Tibial artery (tissue), 4 donors: Measurements from ENCODE around the gene OSBPL6.

Experiments
- DNase-seq, 2 donors: peaks; one replicate each; pipeline ENCODE4 v3.0.0-alpha.2; 2019
- H3K27ac ChIP-seq, 2 donors: fragments of 200-600 bp; sonication (generic) in 1 of 2; 1 replicate in 1 of 2; 2 replicates in 1 of 2; pipeline ENCODE4 v1.5.1; 2018 to 2019; ENCODE audit warnings: mild to moderate bottlenecking in 1 of 2
- H3K27me3 ChIP-seq, 2 donors: fragments of 200-600 bp; sonication (generic) in 1 of 2; one replicate each; pipeline versions ENCODE4 v1.5.1 to v1.6.0; 2016 to 2019
- H3K36me3 ChIP-seq, 3 donors: fragments of 200-600 bp; sonication (generic) in 2 of 3; one replicate each; pipeline ENCODE4 v1.5.1; 2016 to 2019; ENCODE audit warnings: mild to moderate bottlenecking in 2 of 3
- H3K4me1 ChIP-seq, 4 donors: fragments of 200-600 bp; sonication (generic) in 2 of 4; 1 replicate in 3 of 4; 2 replicates in 1 of 4; pipeline ENCODE4 v1.5.1; 2016 to 2019
- H3K4me3 ChIP-seq, 2 donors: fragments of 200-600 bp; sonication (generic) in 1 of 2; 1 replicate in 1 of 2; 2 replicates in 1 of 2; pipeline ENCODE4 v1.5.1; 2018 to 2019; ENCODE audit warnings: mild to moderate bottlenecking in 2 of 2
- H3K9me3 ChIP-seq, 3 donors: fragments of 200-600 bp; sonication (generic) in 1 of 3; one replicate each; pipeline ENCODE4 v1.5.1; 2016 to 2019
- intact Hi-C: fragments of 100-400 bp; cut with DNase I; formaldehyde crosslinking; loops from one replicate; pipeline ENCODE4 v1.15.0; 2023; ENCODE audit warnings: low total_unique reads
- TF ChIP-seq, protein P1 (sequence below), 2 experiments: fragments of 200-600 bp in 1 of 2; fragments of 450-650 bp in 1 of 2; IDR thresholded peaks; one replicate each; pipeline ENCODE4 v1.5.1; 2017 to 2019; ENCODE audit warnings: antibody characterized with exemption in 2 of 2, mild to moderate bottlenecking in 1 of 2, moderate library complexity in 1 of 2

Gene OSBPL6

DNA sequence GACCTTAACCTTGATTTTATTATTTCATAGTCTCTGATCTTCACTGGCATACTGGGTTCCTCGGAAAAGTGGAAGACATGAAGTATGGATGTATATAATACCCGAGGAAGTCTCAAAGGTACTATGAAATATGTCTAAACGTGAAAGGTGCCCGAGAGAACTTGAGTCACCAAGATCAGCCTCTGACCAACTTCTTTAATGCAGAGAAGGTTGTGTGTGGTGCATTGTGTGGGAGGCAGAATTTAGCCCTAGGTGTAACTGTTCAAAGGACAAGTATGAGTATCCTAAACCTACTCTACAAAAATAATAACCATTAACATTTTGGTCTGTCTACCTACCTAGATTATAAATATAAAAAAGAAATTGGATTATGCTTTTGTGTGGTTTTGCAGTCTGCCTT is 36.1 kb downstream of the OSBPL6 start:
- no peak overlapping the region for H3K27ac ChIP-seq
- no peak overlapping the region for H3K4me3 ChIP-seq
- no peaks in the 10 kb centered on the region for H3K27me3 ChIP-seq
- no peak for DNase-seq
- TF ChIP-seq, protein P1, sequence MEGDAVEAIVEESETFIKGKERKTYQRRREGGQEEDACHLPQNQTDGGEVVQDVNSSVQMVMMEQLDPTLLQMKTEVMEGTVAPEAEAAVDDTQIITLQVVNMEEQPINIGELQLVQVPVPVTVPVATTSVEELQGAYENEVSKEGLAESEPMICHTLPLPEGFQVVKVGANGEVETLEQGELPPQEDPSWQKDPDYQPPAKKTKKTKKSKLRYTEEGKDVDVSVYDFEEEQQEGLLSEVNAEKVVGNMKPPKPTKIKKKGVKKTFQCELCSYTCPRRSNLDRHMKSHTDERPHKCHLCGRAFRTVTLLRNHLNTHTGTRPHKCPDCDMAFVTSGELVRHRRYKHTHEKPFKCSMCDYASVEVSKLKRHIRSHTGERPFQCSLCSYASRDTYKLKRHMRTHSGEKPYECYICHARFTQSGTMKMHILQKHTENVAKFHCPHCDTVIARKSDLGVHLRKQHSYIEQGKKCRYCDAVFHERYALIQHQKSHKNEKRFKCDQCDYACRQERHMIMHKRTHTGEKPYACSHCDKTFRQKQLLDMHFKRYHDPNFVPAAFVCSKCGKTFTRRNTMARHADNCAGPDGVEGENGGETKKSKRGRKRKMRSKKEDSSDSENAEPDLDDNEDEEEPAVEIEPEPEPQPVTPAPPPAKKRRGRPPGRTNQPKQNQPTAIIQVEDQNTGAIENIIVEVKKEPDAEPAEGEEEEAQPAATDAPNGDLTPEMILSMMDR (IDR thresholded peaks at IDR 0.05) = no peak
- H3K36me3 ChIP-seq = no peaks in the 10 kb centered on the region
- H3K4me1 ChIP-seq = no peaks in the 10 kb centered on the region
- intact Hi-C loops = no loop called here
- no peaks in the 10 kb centered on the region for H3K9me3 ChIP-seq

DNA sequence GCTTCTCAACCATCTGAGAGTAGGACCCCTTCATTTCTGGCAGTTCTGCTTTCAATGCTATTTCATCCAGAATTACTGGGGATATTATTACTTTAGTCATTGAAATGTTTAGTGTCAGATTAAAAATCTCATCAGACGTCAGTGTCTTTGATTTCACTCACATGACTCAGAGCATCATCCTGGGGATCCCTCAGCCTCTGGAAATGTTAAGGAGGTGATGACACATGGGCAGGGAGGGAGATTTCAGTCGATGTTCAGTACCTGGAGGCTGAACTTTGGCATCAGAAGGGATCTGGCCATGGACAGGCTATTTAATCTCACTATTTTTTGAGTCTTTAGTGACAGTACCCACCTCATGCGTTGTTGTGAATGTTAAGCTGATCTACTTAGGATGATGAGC is 39.1 kb downstream of the OSBPL6 start:
- TF ChIP-seq, protein P1 (IDR thresholded peaks at IDR 0.05) = no peak
- H3K4me3 ChIP-seq = no peak overlapping the region
- H3K27ac ChIP-seq = no peak overlapping the region
- no peaks in the 10 kb centered on the region for H3K9me3 ChIP-seq
- no peak for DNase-seq
- no peaks in the 10 kb centered on the region for H3K4me1 ChIP-seq
- H3K27me3 ChIP-seq = no peaks in the 10 kb centered on the region
- intact Hi-C loops = no loop called here
- no peaks in the 10 kb centered on the region for H3K36me3 ChIP-seq

DNA sequence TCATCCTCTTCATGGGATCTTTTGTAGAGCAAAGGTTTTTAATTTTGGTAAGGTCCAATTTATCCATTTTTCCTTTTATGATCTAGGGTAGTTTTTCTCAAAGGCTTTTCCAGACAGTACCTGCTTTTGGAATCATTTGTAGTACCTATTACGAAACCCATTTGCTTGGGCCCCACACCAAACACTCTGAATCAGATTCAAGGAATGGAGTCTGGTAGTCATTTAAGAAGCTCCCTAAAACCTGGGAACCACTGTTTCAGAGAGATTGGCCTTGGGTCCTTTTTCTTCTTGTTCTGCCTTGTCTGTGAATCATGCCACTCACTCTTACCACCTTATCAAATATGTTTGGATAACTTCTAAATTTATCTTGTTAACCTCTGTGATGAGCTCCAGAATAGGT is 40.3 kb downstream of the OSBPL6 start:
- Histone ChIP-seq H3K27ac (no peak overlapping the region), H3K9me3 (no peaks in the 10 kb centered on the region), H3K4me3 (no peak overlapping the region), H3K27me3 (no peaks in the 10 kb centered on the region), H3K36me3 (no peaks in the 10 kb centered on the region), H3K4me1 (no peaks in the 10 kb centered on the region)
- TF ChIP-seq, protein P1 (IDR thresholded peaks at IDR 0.05) = no peak
- DNase-seq = no peak
- intact Hi-C loops = no loop called here

DNA sequence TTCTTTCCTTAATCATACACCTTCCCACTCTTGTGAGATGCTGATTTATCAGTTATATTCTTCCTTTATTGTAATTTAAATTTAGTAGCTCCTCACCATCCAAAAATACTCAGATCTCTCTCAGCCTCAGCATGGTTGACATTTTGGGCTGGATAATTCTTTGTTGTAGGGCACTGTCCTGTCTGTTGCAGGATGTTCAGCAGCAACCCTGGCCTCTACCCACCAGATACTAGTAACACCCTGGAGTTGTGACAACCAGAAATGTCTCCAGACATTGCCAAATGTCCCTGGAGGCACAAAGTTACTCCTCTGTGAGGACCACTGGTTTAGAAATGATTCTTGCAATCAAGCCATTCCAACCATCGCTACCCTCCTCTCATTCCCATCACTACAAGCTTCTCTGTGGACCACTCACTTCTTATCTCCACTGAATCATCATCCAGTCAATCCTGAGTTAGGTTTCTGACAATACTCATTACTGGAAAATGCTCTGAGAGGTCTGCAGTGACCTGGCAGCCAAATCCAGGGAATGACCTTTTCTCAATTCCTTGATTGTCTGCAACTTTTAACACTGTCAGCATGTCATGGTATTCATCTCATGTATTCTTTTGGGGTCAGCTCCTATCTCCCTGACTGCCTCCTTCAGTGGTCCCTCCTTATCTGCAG is 43.3 kb downstream of the OSBPL6 start:
- Histone ChIP-seq H3K9me3 (no peaks in the 10 kb centered on the region), H3K4me3 (no peak overlapping the region), H3K27me3 (no peaks in the 10 kb centered on the region), H3K36me3 (no peaks in the 10 kb centered on the region), H3K27ac (no peak overlapping the region), H3K4me1 (peaks cover 0 to 10% (median 0%) of the 10 kb centered on the region in 4 donors)
- TF ChIP-seq, protein P1 (IDR thresholded peaks at IDR 0.05) = no peak
- DNase-seq = no peak
- intact Hi-C loops = no loop called here

DNA sequence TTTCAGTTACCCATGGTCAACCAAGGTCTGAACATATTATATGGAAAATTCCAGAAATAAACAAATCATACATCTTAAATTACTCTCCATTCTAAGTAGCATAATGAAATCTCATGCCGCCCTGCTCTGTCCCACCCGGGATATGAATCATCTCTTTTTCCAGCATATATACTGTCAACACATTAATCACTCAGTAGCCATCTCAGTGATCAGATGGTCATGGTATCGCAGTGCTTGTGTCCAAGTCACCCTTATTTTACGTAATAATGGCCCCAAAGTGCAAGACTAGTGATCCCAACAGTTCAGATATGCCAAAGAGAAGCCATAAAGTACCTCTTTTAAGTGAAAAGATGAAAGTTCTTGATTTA is 43.8 kb downstream of the OSBPL6 start:
- Histone ChIP-seq H3K4me1 (peaks cover 0 to 14% (median 0%) of the 10 kb centered on the region in 4 donors), H3K27ac (no peak overlapping the region), H3K27me3 (no peaks in the 10 kb centered on the region), H3K36me3 (no peaks in the 10 kb centered on the region), H3K4me3 (no peak overlapping the region), H3K9me3 (no peaks in the 10 kb centered on the region)
- TF ChIP-seq, protein P1 (IDR thresholded peaks at IDR 0.05) = no peak
- no peak for DNase-seq
- intact Hi-C loops = no loop called here

DNA sequence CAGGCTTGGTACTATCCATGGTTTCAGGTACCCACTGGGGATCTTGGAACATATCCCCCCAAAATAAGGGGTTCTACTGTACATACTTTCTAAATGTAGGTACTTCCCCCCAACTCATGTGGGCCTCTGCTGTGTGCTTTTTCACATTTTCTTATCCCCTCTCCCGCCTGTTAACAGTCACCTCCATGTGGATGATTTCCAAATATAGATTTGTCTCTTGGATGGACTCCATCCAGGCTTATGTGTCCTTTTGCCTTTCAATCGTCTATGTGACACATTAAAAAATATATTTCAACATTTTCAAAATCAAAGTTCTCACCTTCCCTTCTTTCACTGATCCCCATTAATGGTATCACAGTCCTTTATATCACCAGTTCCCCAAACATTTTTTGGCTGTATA is 44.4 kb downstream of the OSBPL6 start:
- Histone ChIP-seq H3K27me3 (no peaks in the 10 kb centered on the region), H3K27ac (no peak overlapping the region), H3K4me3 (no peak overlapping the region), H3K9me3 (no peaks in the 10 kb centered on the region), H3K36me3 (no peaks in the 10 kb centered on the region), H3K4me1 (peaks cover 0 to 14% (median 0%) of the 10 kb centered on the region in 4 donors)
- intact Hi-C loops = no loop called here
- no peak for DNase-seq
- TF ChIP-seq, protein P1 (IDR thresholded peaks at IDR 0.05) = no peak
